IPS-NIHi7 (cell line): ENCODE results near the gene GAB2.
"Not testable (repeated sequence)": the region's sequence is repeated elsewhere in the genome, so short reads cannot be mapped to it uniquely, and the experiment has no call there.

Source experiments
- DNase-seq: peaks from one replicate; pipeline ENCODE4 v3.0.0; 2012; ENCODE audit warnings: mixed read lengths; ENCODE audit errors: extremely low spot score

Gene GAB2

GRCh38 chr11:78222726-78223125, 194.9 kb downstream of the GAB2 start:
- not testable (repeated sequence) for DNase-seq

GRCh38 chr11:78221396-78222315, 196.0 kb downstream of the GAB2 start:
- DNase-seq, result no peak

DNA sequence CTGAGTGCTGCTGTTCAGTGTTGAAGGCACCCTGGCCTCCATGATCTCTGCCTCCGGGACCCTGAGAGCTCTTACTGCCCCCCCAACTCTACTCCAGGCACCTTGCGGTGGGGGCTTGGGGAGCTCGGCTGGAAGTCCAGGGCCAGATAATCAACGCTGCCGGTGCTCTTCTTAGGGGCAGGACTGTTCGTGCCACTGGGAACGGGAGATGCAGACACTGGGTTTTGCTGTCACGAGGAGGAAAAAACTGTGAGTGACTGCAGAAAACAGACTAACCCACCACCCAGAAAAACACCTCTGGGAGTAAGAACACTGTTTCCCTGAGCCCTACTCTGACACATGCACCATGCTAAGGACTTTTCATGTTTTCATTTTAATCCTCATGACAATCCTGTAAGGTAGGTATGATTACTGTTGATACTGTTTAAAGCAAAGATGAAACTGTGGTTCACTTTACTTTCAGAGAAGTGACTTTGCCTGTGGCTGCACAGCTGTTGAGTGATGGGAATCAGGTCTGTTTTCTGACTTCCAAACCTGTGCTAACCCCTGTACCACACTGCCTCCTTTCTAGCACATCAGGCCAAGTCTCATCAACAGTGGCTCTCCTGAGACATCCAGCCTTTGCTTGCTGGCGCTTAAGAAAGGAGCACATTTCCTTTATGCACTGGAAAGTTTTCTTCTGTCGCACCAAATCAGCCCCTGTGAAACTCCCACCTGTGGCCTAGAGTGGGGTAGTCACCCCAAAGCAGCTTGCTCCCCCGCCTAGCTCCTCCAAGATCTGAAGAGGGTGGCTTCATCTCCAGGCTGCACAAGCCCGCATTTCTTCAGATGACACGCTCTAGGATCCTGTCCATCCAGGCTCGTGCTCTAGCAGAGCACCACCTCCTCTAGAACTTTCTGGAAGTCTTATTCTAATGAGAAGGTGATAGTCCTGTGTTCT, 197.1 kb downstream of the GAB2 start:
- no peak for DNase-seq

DNA sequence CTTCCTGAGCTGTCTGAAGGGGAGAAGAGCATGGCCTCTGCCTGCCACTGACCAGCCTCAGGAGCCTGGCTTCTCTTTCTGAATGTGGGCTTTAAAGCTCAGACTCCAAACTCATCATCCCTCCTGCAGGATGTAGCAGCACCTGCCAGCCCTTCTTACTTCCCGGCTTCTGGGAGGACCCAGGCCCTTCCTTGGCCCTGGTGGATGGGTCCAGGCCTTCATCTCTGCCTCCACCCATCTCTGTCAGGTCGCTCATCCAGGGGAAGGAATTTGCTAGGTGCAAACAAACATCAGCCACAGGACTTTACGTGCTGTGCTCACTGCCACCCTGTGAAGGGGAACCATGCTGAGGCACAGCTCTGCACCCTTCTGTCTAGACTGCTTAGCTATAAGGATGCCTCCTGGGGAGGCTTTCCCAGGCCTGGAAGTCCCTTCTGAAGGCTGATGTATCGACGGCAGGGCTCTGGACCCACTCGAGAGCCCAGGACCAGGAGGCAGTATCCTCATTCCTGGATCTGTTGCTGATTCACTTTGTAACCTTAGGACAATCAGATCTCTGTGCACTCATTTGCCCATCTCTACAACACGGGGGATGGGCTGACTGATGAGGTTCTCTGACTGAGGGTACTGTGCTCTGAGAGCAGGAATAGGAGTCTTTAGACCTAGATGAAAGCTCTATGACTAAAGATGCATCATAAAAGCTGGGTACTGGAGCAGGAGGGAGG, 198.0 kb downstream of the GAB2 start:
- no peak for DNase-seq

GRCh38 chr11:78218707-78219492, 198.7 kb downstream of the GAB2 start:
- DNase-seq, result no peak

- no peak for DNase-seq
These were observed 199.7 kb downstream of the GAB2 start for GRCh38 chr11:78217650-78218541.

GRCh38 chr11:78216571-78217287, 200.9 kb downstream of the GAB2 start:
- no peak for DNase-seq

GRCh38 chr11:78216021-78216420, 201.6 kb downstream of the GAB2 start:
- no peak for DNase-seq

DNA sequence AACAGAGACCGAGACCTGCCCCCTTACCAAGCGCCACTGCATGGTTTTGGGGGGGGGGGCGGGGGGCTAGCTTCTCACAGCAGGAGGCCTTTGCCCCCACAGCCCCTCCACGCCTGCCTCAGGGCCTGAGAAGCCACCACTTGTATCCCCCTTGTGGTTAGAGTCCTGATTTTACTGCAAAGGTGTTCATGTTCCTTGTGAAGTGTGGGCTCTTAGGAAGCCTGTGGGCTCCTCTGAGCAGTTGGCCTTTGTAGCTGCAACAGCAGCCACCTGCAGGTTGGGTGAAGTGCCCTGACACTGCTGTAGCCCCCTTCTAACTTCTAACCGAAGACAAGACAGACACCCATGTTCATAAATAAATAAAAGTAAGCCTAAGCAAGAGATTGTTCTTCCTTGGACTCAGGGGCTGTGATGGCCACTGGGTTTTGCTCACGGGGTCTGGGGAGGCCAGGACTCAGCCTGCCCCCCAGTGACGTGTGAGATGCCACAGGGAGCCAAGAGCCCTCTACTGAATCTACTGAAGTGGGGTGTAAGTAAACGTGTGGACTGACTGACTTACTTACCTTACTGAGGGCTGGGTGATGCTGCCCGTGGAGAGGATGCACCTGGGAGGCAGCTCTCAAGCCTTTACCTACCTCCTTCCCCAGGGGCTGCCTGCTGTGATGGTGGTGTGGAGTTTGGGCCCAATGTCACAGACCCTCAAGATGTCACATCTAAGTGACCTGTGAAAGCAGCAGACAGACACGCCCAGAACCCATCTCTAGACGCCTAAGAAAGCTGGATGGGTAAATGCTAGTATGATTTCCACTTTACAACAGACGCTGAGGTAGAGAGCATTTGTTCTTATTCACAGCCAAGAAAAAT, 203.1 kb downstream of the GAB2 start:
- no peak for DNase-seq

GRCh38 chr11:78213526-78214330, 203.9 kb downstream of the GAB2 start:
- no peak for DNase-seq

- no peak for DNase-seq
These were observed 204.8 kb downstream of the GAB2 start for GRCh38 chr11:78212586-78213371.

DNA sequence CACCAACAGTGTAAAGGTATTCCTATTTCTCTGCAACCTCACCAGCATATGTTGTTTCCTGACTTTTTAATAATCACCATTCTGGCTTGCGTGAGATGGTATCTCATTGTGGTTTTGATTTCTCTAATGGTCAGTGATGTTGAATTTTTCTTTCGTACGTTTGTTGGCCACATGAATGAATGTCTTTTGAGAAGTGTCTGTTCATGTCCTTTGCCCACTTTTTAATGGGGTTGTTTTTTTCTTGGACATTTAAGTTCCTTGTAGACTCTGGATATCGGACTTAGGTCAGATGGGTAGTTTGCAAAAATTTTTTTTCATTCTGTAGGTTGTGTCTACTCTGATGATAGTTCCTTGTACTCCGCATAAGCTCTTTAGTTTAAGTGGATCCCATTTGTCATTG, 206.1 kb downstream of the GAB2 start:
- no peak for DNase-seq

GRCh38 chr11:78210000-78210608, 207.5 kb downstream of the GAB2 start:
- no peak for DNase-seq

DNA sequence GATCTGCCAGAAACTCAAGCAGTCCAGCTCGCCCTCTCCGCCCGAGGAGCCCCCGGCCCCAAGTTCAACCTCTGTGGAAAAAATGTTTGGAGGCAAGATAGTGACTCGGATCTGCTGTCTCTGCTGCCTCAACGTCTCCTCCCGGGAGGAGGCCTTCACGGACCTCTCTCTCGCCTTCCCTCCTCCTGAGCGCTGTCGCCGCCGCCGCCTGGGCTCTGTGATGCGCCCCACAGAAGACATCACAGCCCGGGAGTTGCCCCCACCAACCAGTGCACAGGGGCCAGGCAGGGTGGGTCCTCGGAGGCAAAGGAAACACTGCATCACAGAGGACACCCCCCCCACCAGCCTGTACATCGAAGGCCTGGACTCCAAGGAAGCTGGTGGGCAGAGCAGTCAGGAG, 208.1 kb downstream of the GAB2 start:
- no peak for DNase-seq

GRCh38 chr11:78208257-78209165, 209.1 kb downstream of the GAB2 start:
- no peak for DNase-seq
